ENCODE measurements around the gene BPIFB1. TPM values are rescaled to one million over a fixed set of nuclear protein-coding genes. Genes with fewer than 3 reads are reported as not detected.

Gene BPIFB1
- total and polyA plus RNA-seq, 2 experiments from 2014 or later, result 0.10 to 0.85 TPM

GRCh38 chr20:33255005-33255404 is 28.0 kb upstream of the BPIFB1 start:
- H3K9me2 ChIP-seq (replicated peaks; ENCODE audit: insufficient read depth), result no peaks in the 10 kb centered on the region
- no peaks in the 10 kb centered on the region for H3K4me1 ChIP-seq (ENCODE audit: insufficient read depth)
- no peaks in the 10 kb centered on the region for H4K20me1 ChIP-seq (ENCODE audit: insufficient read depth, poor library complexity, severe bottlenecking)
- H2AFZ ChIP-seq, result no peak overlapping the region
- no peak overlapping the region for H3K27ac ChIP-seq
- H3K9me3 ChIP-seq (ENCODE audit: low read depth), result no peaks in the 10 kb centered on the region
- H3K36me3 ChIP-seq (replicated peaks; ENCODE audit: insufficient read depth, low read depth), result no peaks in the 10 kb centered on the region
- H3K79me2 ChIP-seq, result no peaks in the 10 kb centered on the region
- no peak overlapping the region for H3K4me2 ChIP-seq
- DNase-seq (ENCODE audit: low spot score), result no peak
- H3K4me3 ChIP-seq, result no peak overlapping the region
- TF ChIP-seq EZH2phosphoT487 (IDR thresholded peaks at IDR 0.05; ENCODE audit: low read depth, severe bottlenecking, unreplicated experiment) (no peak), CTCF (IDR thresholded peaks at IDR 0.05; ENCODE audit: poor library complexity) (no peak), EZH2 (IDR thresholded peaks at IDR 0.05; ENCODE audit: borderline replicate concordance) (no peak)
- 49% methylated on average over 2 of the region's 2 CpGs for WGBS (ENCODE audit: low lambda C conversion rate, missing lambda C conversion rate)
- H3K27me3 ChIP-seq, result peaks cover 2% of the 10 kb centered on the region

GRCh38 chr20:33257237-33257636 is 25.8 kb upstream of the BPIFB1 start:
- Histone ChIP-seq H3K9me3 (ENCODE audit: low read depth) (no peaks in the 10 kb centered on the region), H3K4me2 (no peak overlapping the region), H2AFZ (no peak overlapping the region), H3K36me3 (replicated peaks; ENCODE audit: insufficient read depth, low read depth) (no peaks in the 10 kb centered on the region), H4K20me1 (ENCODE audit: insufficient read depth, poor library complexity, severe bottlenecking) (no peaks in the 10 kb centered on the region), H3K4me3 (no peak overlapping the region), H3K4me1 (ENCODE audit: insufficient read depth) (no peaks in the 10 kb centered on the region), H3K79me2 (no peaks in the 10 kb centered on the region), H3K27me3 (peaks cover 6% of the 10 kb centered on the region), H3K27ac (no peak overlapping the region), H3K9me2 (replicated peaks; ENCODE audit: insufficient read depth) (no peaks in the 10 kb centered on the region)
- TF ChIP-seq EZH2 (IDR thresholded peaks at IDR 0.05; ENCODE audit: borderline replicate concordance) (no peak), EZH2phosphoT487 (IDR thresholded peaks at IDR 0.05; ENCODE audit: low read depth, severe bottlenecking, unreplicated experiment) (no peak)
- WGBS (ENCODE audit: low lambda C conversion rate, missing lambda C conversion rate), result 83% methylated on average over 5 of the region's 5 CpGs
- DNase-seq (ENCODE audit: low spot score), result no peak

- no peaks in the 10 kb centered on the region for H3K36me3 ChIP-seq (replicated peaks; ENCODE audit: insufficient read depth, low read depth)
- H3K4me3 ChIP-seq, result no peak overlapping the region
- H3K79me2 ChIP-seq, result no peaks in the 10 kb centered on the region
- H3K9me3 ChIP-seq (ENCODE audit: low read depth), result no peaks in the 10 kb centered on the region
- no peak overlapping the region for H3K4me2 ChIP-seq
- H3K9me2 ChIP-seq (replicated peaks; ENCODE audit: insufficient read depth), result no peaks in the 10 kb centered on the region
- no peaks in the 10 kb centered on the region for H4K20me1 ChIP-seq (ENCODE audit: insufficient read depth, poor library complexity, severe bottlenecking)
- H2AFZ ChIP-seq, result no peak overlapping the region
- WGBS (ENCODE audit: low lambda C conversion rate, missing lambda C conversion rate), result 82% methylated on average over 5 of the region's 5 CpGs
- no peaks in the 10 kb centered on the region for H3K4me1 ChIP-seq (ENCODE audit: insufficient read depth)
- no peak overlapping the region for H3K27ac ChIP-seq
- peaks cover 12% of the 10 kb centered on the region for H3K27me3 ChIP-seq
- TF ChIP-seq EZH2phosphoT487 (IDR thresholded peaks at IDR 0.05; ENCODE audit: low read depth, severe bottlenecking, unreplicated experiment), result no peak
- TF ChIP-seq CTCF (IDR thresholded peaks at IDR 0.05; ENCODE audit: poor library complexity), result no peak
- DNase-seq (ENCODE audit: low spot score), result no peak
Observed at GRCh38 chr20:33259371-33259770, 23.6 kb upstream of the BPIFB1 start.

GRCh38 chr20:33261465-33261864 is 21.5 kb upstream of the BPIFB1 start:
- no peak overlapping the region for H3K27ac ChIP-seq
- no peak overlapping the region for H3K4me3 ChIP-seq
- no peaks in the 10 kb centered on the region for H3K9me3 ChIP-seq (ENCODE audit: low read depth)
- H3K79me2 ChIP-seq, result no peaks in the 10 kb centered on the region
- WGBS (ENCODE audit: low lambda C conversion rate, missing lambda C conversion rate), result 78% methylated on average over 4 of the region's 4 CpGs
- TF ChIP-seq EZH2phosphoT487 (IDR thresholded peaks at IDR 0.05; ENCODE audit: low read depth, severe bottlenecking, unreplicated experiment) (no peak), EZH2 (IDR thresholded peaks at IDR 0.05; ENCODE audit: borderline replicate concordance) (no peak), CTCF (IDR thresholded peaks at IDR 0.05; ENCODE audit: poor library complexity) (no peak)
- no peak for DNase-seq (ENCODE audit: low spot score)
- H3K27me3 ChIP-seq, result peaks cover 15% of the 10 kb centered on the region
- no peaks in the 10 kb centered on the region for H3K9me2 ChIP-seq (replicated peaks; ENCODE audit: insufficient read depth)
- no peaks in the 10 kb centered on the region for H3K36me3 ChIP-seq (replicated peaks; ENCODE audit: insufficient read depth, low read depth)
- H3K4me1 ChIP-seq (ENCODE audit: insufficient read depth), result no peaks in the 10 kb centered on the region
- no peak overlapping the region for H2AFZ ChIP-seq
- no peaks in the 10 kb centered on the region for H4K20me1 ChIP-seq (ENCODE audit: insufficient read depth, poor library complexity, severe bottlenecking)
- no peak overlapping the region for H3K4me2 ChIP-seq
